Keratinocyte (primary cell): ENCODE measurements around the gene HPD.

ENCODE experiments used
- CTCF ChIP-seq, 3 experiments: IDR thresholded peaks in 1 of 3; conservative IDR thresholded peaks in 1 of 3; optimal IDR thresholded peaks in 1 of 3; 2 replicates in 2 of 3; 3 replicates in 1 of 3; pipeline versions ENCODE3 to v1.5.1; 2011; ENCODE audit warnings: low read length in 3 of 3, mild to moderate bottlenecking in 3 of 3, moderate library complexity in 2 of 3, control low read depth in 1 of 3, inconsistent platforms in 1 of 3; ENCODE audit not compliant: insufficient read depth in 2 of 3; ENCODE audit errors: extremely low read depth in 1 of 3
- EZH2 ChIP-seq: IDR thresholded peaks from one replicate; pipeline ENCODE4 v1.6.1; 2012; ENCODE audit warnings: inconsistent platforms, mild to moderate bottlenecking, low read length, moderate library complexity

GRCh38 chr12:121799842-121800693, 58.6 kb downstream of the HPD start:
- no peak for TF ChIP-seq CTCF (optimal IDR thresholded peaks at IDR 0.05 in 1 of 3, IDR thresholded peaks at IDR 0.05 in 1 of 3, conservative IDR thresholded peaks at IDR 0.05 in 1 of 3; ENCODE audit: extremely low read depth in 1 of 3, insufficient read depth in 2 of 3, low read length in 3 of 3)
- no peak for TF ChIP-seq EZH2
